B cell (primary cell): ENCODE results near the gene MYOM1. TPM values are rescaled to one million over a fixed set of nuclear protein-coding genes. Genes with fewer than 3 reads are reported as not detected.

Experiments used
- ATAC-seq: fragments of 200-7000 bp; cut with Tn5 transposase; one replicate; pipeline ENCODE4 v1.10.0; 2021; ENCODE audit warnings: low read depth, mild to moderate bottlenecking, moderate number of reproducible peaks, moderate library complexity
- CTCF ChIA-PET: fragments of 350-600 bp; sonication (Branson Sonifier 250); formaldehyde crosslinking; loops from one replicate; lab custom pipeline; 2021; ENCODE audit warnings: antibody characterized with exemption, inconsistent platforms; lab: Charles Lee
- POLR2A ChIA-PET: fragments of 350-600 bp; sonication (Branson Sonifier 250); formaldehyde crosslinking; loops from one replicate; lab custom pipeline; 2021; ENCODE audit warnings: antibody characterized with exemption; lab: Charles Lee
- DNase-seq: peaks from one replicate; pipeline ENCODE4 v3.0.0; 2013
- H2AFZ ChIP-seq: 2 replicates; pipeline ENCODE4 v1.6.1; 2012; ENCODE audit warnings: mild to moderate bottlenecking, low read depth, low read length; ENCODE audit not compliant: insufficient read depth, poor library complexity, severe bottlenecking
- H3K27ac ChIP-seq, 2 donors: 1 replicate in 1 of 2; 2 replicates in 1 of 2; pipeline ENCODE4 v1.5.1; 2012 to 2013; ENCODE audit warnings: low read length in 2 of 2, mild to moderate bottlenecking in 2 of 2, moderate library complexity in 1 of 2
- H3K27me3 ChIP-seq, 4 experiments: fragments of 200-600 bp in 1 of 4; sonication (generic) in 1 of 4; replicated peaks in 1 of 4; 1 replicate in 2 of 4; 2 replicates in 2 of 4; pipeline versions ENCODE4 v1.6.1 to v1.7.0; 2013 to 2016; ENCODE audit warnings: low read length in 3 of 4, mild to moderate bottlenecking in 2 of 4, mixed read lengths in 1 of 4, moderate library complexity in 1 of 4; ENCODE audit not compliant: insufficient read depth in 4 of 4, control insufficient read depth in 3 of 4; ENCODE audit errors: control extremely low read depth in 1 of 4
- H3K36me3 ChIP-seq, 2 experiments: replicated peaks in 1 of 2; 1 replicate in 1 of 2; 2 replicates in 1 of 2; pipeline versions ENCODE4 v1.6.1 to v1.7.1; 2013; ENCODE audit warnings: low read length in 1 of 2; ENCODE audit not compliant: insufficient read depth in 2 of 2, control insufficient read depth in 1 of 2; ENCODE audit errors: control extremely low read depth in 1 of 2, extremely low read depth in 1 of 2
- H3K4me1 ChIP-seq, 2 donors: fragments of 200-600 bp in 1 of 2; sonication (generic) in 1 of 2; 1 replicate in 1 of 2; 2 replicates in 1 of 2; pipeline versions ENCODE4 v1.5.1 to v1.6.1; 2013 to 2017; ENCODE audit warnings: low read length in 2 of 2; ENCODE audit not compliant: control insufficient read depth in 2 of 2, insufficient read depth in 2 of 2
- H3K4me2 ChIP-seq: replicated peaks from 2 replicates; pipeline ENCODE3; 2012; ENCODE audit warnings: mild to moderate bottlenecking, low read depth, low read length; ENCODE audit not compliant: poor library complexity, severe bottlenecking
- H3K4me3 ChIP-seq, 5 experiments: fragments of 200-600 bp in 1 of 5; sonication (generic) in 1 of 5; 1 replicate in 3 of 5; 2 replicates in 2 of 5; pipeline versions ENCODE4 v1.5.1 to v1.7.0; 2011 to 2016; ENCODE audit warnings: low read length in 4 of 5, mild to moderate bottlenecking in 4 of 5, low read depth in 2 of 5, control low read depth in 1 of 5, moderate library complexity in 1 of 5; ENCODE audit not compliant: insufficient read depth in 1 of 5; ENCODE audit errors: control extremely low read depth in 1 of 5, extremely low read depth in 1 of 5
- H3K79me2 ChIP-seq: fragments of 200-600 bp; sonication (generic); one replicate; pipeline ENCODE4 v1.6.0; 2016; ENCODE audit warnings: low read length; ENCODE audit not compliant: control insufficient read depth, insufficient read depth
- H3K9ac ChIP-seq: fragments of 200-600 bp; sonication (generic); 2 replicates; pipeline ENCODE4 v1.6.1; 2017; ENCODE audit warnings: mild to moderate bottlenecking, low read length, moderate library complexity
- H3K9me3 ChIP-seq, 3 donors: one replicate each; pipeline versions ENCODE4 v1.6.1 to v1.7.1; 2013; ENCODE audit warnings: low read length in 2 of 3; ENCODE audit not compliant: control insufficient read depth in 2 of 3, insufficient read depth in 1 of 3; ENCODE audit errors: control extremely low read depth in 1 of 3
- H4K20me1 ChIP-seq: 2 replicates; pipeline ENCODE4 v1.6.0; 2012; ENCODE audit warnings: mild to moderate bottlenecking, low read length; ENCODE audit not compliant: insufficient read depth, control insufficient read depth, poor library complexity, severe bottlenecking
- H3K27ac Mint-ChIP-seq: one replicate; pipeline ENCODE4 v1.8.0; 2021; ENCODE audit warnings: mixed read lengths
- H3K27me3 Mint-ChIP-seq: one replicate; pipeline ENCODE4 v1.8.0; 2021; ENCODE audit warnings: mixed read lengths
- H3K4me1 Mint-ChIP-seq: one replicate; pipeline ENCODE4 v1.8.0; 2021; ENCODE audit warnings: mixed read lengths
- H3K4me3 Mint-ChIP-seq: one replicate; pipeline ENCODE4 v1.8.0; 2021; ENCODE audit warnings: mixed read lengths
- H3K9me3 Mint-ChIP-seq: one replicate; pipeline ENCODE4 v1.8.0; 2022; ENCODE audit warnings: mixed read lengths; ENCODE audit not compliant: insufficient read depth
- CTCF ChIP-seq: fragments of 200-600 bp; IDR thresholded peaks from one replicate; pipeline ENCODE4 v1.8.0; 2022; ENCODE audit warnings: antibody characterized with exemption, mild to moderate bottlenecking
- EZH2 ChIP-seq: IDR thresholded peaks from 2 replicates; pipeline ENCODE4 v1.6.1; 2012; ENCODE audit warnings: borderline replicate concordance, low read depth, mild to moderate bottlenecking, moderate library complexity, low read length; ENCODE audit not compliant: insufficient read depth, poor library complexity, severe bottlenecking
- WGBS: methylation state at CpG from one replicate; pipeline ENCODE4 v1.1.5; 2013; ENCODE audit warnings: missing lambda C conversion rate; ENCODE audit not compliant: insufficient coverage; 5-methylcytosine and 5-hydroxymethylcytosine counted together
- intact Hi-C: fragments of 100-400 bp; cut with micrococcal nuclease; formaldehyde crosslinking; loops from one replicate; pipeline ENCODE4 v1.10.0; 2022
- polyA plus RNA-seq: library from polyadenylated mRNA; depleted of rRNA; stranded (reverse); fragments of >200 nt; gene quantifications from 2 replicates; pipeline ENCODE4 v1.2.3, GENCODE V29; 2012
- total RNA-seq, 2 donors: library from RNA; stranded (reverse); fragments of 120-200 nt in 1 of 2; gene quantifications; 1 replicate in 1 of 2; 2 replicates in 1 of 2; pipeline versions ENCODE4 v1.2.3 to v1.2.4, GENCODE V29; 2013 to 2022

Gene MYOM1
- total and polyA plus RNA-seq, 2 donors (not counting 1 experiment from before 2014, with no cell fraction given), result 1.5 to 12.8 TPM

GRCh38 chr18:3055186-3055728 is 164.5 kb downstream of the MYOM1 start:
- no peaks in the 10 kb centered on the region for H3K9me3 ChIP-seq
- H3K79me2 ChIP-seq, result no peaks in the 10 kb centered on the region
- no peak overlapping the region for H3K27ac ChIP-seq
- H3K4me1 ChIP-seq, result peaks cover 6 to 7% of the 10 kb centered on the region in 2 donors
- POLR2A ChIA-PET, result no interaction called here
- no peak for DNase-seq
- peaks cover 7% of the 10 kb centered on the region for H3K4me1 Mint-ChIP-seq
- TF ChIP-seq CTCF, result no peak
- TF ChIP-seq EZH2, result no peak
- H3K4me3 Mint-ChIP-seq, result no peak overlapping the region
- no peak overlapping the region for H3K27ac Mint-ChIP-seq
- CTCF ChIA-PET, result interaction anchor here (1.3 to 1.9 kb wide), 3 partner anchors 10 to 74 kb away, joined by 4 to 9 read pairs (median 4); no protein-coding TSS in a partner anchor
- H4K20me1 ChIP-seq, result no peaks in the 10 kb centered on the region
- intact Hi-C loops, result no loop called here
- H3K4me2 ChIP-seq, result no peak overlapping the region
- H3K27me3 ChIP-seq, result no peaks in the 10 kb centered on the region
- H3K9ac ChIP-seq, result no peak overlapping the region
- no CpG with 5 or more reads among the region's 4 CpGs for WGBS
- peaks cover 18% of the 10 kb centered on the region for H3K27me3 Mint-ChIP-seq
- no peaks in the 10 kb centered on the region for H3K36me3 ChIP-seq
- ATAC-seq, result no peak
- no peak overlapping the region for H3K4me3 ChIP-seq
- no peaks in the 10 kb centered on the region for H3K9me3 Mint-ChIP-seq
- H2AFZ ChIP-seq, result no peak overlapping the region

GRCh38 chr18:3054780-3055179 is 165.0 kb downstream of the MYOM1 start:
- no peak overlapping the region for H3K27ac ChIP-seq
- H3K27me3 ChIP-seq, result no peaks in the 10 kb centered on the region
- H3K9me3 ChIP-seq, result no peaks in the 10 kb centered on the region
- no peak overlapping the region for H2AFZ ChIP-seq
- ATAC-seq (no peak), DNase-seq (no peak)
- ChIA-PET POLR2A (no interaction called here), CTCF (interaction anchor here (1.9 kb wide), 1 partner anchor 60 kb away, joined by 9 read pairs; no protein-coding TSS in a partner anchor)
- H3K9ac ChIP-seq, result no peak overlapping the region
- TF ChIP-seq CTCF (no peak), EZH2 (no peak)
- no peak overlapping the region for H3K4me3 ChIP-seq
- peaks cover 1 to 2% of the 10 kb centered on the region in 2 donors for H3K4me1 ChIP-seq
- H3K36me3 ChIP-seq, result no peaks in the 10 kb centered on the region
- Mint-ChIP-seq H3K9me3 (no peaks in the 10 kb centered on the region), H3K27me3 (peaks cover 18% of the 10 kb centered on the region), H3K4me1 (peaks cover 7% of the 10 kb centered on the region), H3K27ac (no peak overlapping the region), H3K4me3 (no peak overlapping the region)
- H3K4me2 ChIP-seq, result no peak overlapping the region
- no peaks in the 10 kb centered on the region for H3K79me2 ChIP-seq
- no CpG with 5 or more reads among the region's 3 CpGs for WGBS
- H4K20me1 ChIP-seq, result no peaks in the 10 kb centered on the region
- intact Hi-C loops, result no loop called here
